CD4-positive, alpha-beta T cell (primary cell): ENCODE results near the gene SMIM26. TPM values are rescaled to one million over a fixed set of nuclear protein-coding genes. Genes with fewer than 3 reads are reported as not detected.

ENCODE experiments used
- ATAC-seq: fragments of 200-7000 bp; cut with Tn5 transposase; one replicate; pipeline ENCODE4 v1.10.0; 2022; ENCODE audit warnings: mild to moderate bottlenecking; ENCODE audit not compliant: poor library complexity
- CTCF ChIA-PET: fragments of 350-600 bp; sonication (Branson Sonifier 250); formaldehyde crosslinking; loops from one replicate; lab custom pipeline; 2021; ENCODE audit warnings: antibody characterized with exemption, inconsistent platforms; lab: Charles Lee
- POLR2A ChIA-PET: fragments of 350-600 bp; sonication (Branson Sonifier 250); formaldehyde crosslinking; loops from one replicate; lab custom pipeline; 2021; ENCODE audit warnings: antibody characterized with exemption, inconsistent platforms; lab: Charles Lee
- DNase-seq, 14 experiments: peaks; one replicate each; pipeline ENCODE4 v3.0.0-alpha.2; 2013 to 2020; ENCODE audit warnings: mixed read lengths in 2 of 14
- H3K27ac ChIP-seq, 2 donors: one replicate each; pipeline versions ENCODE4 v1.5.1 to v1.7.0; 2013; ENCODE audit warnings: low read length in 2 of 2, low read depth in 1 of 2, mild to moderate bottlenecking in 1 of 2
- H3K27me3 ChIP-seq, 2 experiments: 1 replicate in 1 of 2; 2 replicates in 1 of 2; pipeline versions ENCODE4 v1.6.1 to v1.7.0; 2013; ENCODE audit warnings: low read length in 2 of 2, control low read depth in 1 of 2, mild to moderate bottlenecking in 1 of 2, moderate library complexity in 1 of 2; ENCODE audit not compliant: insufficient read depth in 2 of 2, control insufficient read depth in 1 of 2
- H3K36me3 ChIP-seq: one replicate; pipeline ENCODE4 v1.6.1; 2013; ENCODE audit warnings: low read length, control low read depth; ENCODE audit not compliant: insufficient read depth
- H3K4me1 ChIP-seq: one replicate; pipeline ENCODE4 v1.6.1; 2013; ENCODE audit warnings: low read length, control low read depth; ENCODE audit not compliant: insufficient read depth
- H3K4me3 ChIP-seq: one replicate; pipeline ENCODE4 v1.5.1; 2013; ENCODE audit warnings: mild to moderate bottlenecking, low read length, moderate library complexity
- H3K9me3 ChIP-seq, 2 experiments: 1 replicate in 1 of 2; 2 replicates in 1 of 2; pipeline versions ENCODE4 v1.6.1 to v1.7.0; 2013; ENCODE audit warnings: low read length in 2 of 2, mild to moderate bottlenecking in 2 of 2, control low read depth in 1 of 2, moderate library complexity in 1 of 2; ENCODE audit not compliant: control insufficient read depth in 1 of 2, insufficient read depth in 1 of 2
- H3K27ac Mint-ChIP-seq: one replicate; pipeline ENCODE4 v1.8.0; 2020; ENCODE audit warnings: mixed read lengths
- H3K27me3 Mint-ChIP-seq: one replicate; pipeline ENCODE4 v1.8.0; 2021; ENCODE audit warnings: mixed read lengths
- H3K36me3 Mint-ChIP-seq: one replicate; pipeline ENCODE4 v1.8.0; 2021; ENCODE audit warnings: low read depth, mixed read lengths
- H3K4me1 Mint-ChIP-seq: one replicate; pipeline ENCODE4 v1.8.0; 2021; ENCODE audit warnings: low read depth, mixed read lengths
- H3K4me3 Mint-ChIP-seq: one replicate; pipeline ENCODE4 v1.8.0; 2020; ENCODE audit warnings: mild to moderate bottlenecking, mixed read lengths
- H3K9me3 Mint-ChIP-seq: one replicate; pipeline ENCODE4 v1.8.0; 2020; ENCODE audit warnings: mixed read lengths
- CTCF ChIP-seq: fragments of 200-600 bp; IDR thresholded peaks from one replicate; pipeline ENCODE4 v1.8.0; 2022; ENCODE audit warnings: antibody characterized with exemption, mild to moderate bottlenecking
- intact Hi-C, 2 experiments: fragments of 100-400 bp; cut with DNase I in 1 of 2; cut with micrococcal nuclease in 1 of 2; formaldehyde crosslinking; loops; one replicate each; pipeline versions ENCODE4 v1.15.1 to v1.9.0; 2023 to 2025; cut with DNase I, micrococcal nuclease
- total RNA-seq, 174 experiments: library from RNA in 2 of 174; stranded (reverse) in 2 of 174; gene quantifications; one replicate each; pipeline ENCODE4 v1.2.3 and lab custom pipeline; 2021 to 2026

The SMIM26 gene
- total RNA-seq, 2 experiments from 2014 or later = 78.7 to 79.8 TPM

- no peak overlapping the region for H3K4me3 Mint-ChIP-seq
- no peak for TF ChIP-seq CTCF
- H3K4me1 Mint-ChIP-seq = no peaks in the 10 kb centered on the region
- Histone ChIP-seq H3K36me3 (no peaks in the 10 kb centered on the region), H3K27me3 (no peaks in the 10 kb centered on the region), H3K27ac (no peak overlapping the region), H3K4me3 (no peak overlapping the region), H3K9me3 (no peaks in the 10 kb centered on the region), H3K4me1 (no peaks in the 10 kb centered on the region)
- no peak for DNase-seq
- CTCF ChIA-PET = no interaction called here
- POLR2A ChIA-PET = no interaction called here
- ATAC-seq = no peak
- H3K9me3 Mint-ChIP-seq = no peaks in the 10 kb centered on the region
- no peaks in the 10 kb centered on the region for H3K27me3 Mint-ChIP-seq
- no peak overlapping the region for H3K27ac Mint-ChIP-seq
- H3K36me3 Mint-ChIP-seq = peaks cover 50% of the 10 kb centered on the region
- intact Hi-C loops = no loop called here
These were observed 46.3 kb downstream of the SMIM26 start for GRCh38 chr20:18613553-18613952.

DNA sequence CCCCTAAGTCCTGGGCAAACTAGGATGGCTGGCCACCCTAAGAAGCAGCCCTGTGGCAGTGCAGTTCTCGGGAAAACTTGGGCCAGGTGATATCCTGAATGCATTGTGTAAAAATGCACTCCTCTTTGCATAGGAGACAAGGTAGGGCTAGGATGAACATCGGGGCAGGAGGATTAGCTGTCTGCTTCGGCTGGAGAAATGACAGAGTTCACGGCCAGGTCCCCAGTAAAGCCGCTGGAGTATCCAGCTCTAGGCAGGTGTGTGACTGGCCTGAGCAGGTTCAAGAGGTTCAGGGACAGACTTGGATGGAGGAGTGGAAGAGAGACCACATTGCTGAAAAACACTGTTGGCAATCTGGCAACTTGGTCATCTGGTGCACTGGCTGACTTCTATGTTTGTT, 47.0 kb downstream of the SMIM26 start:
- Mint-ChIP-seq H3K27ac (peak overlapping the region; percentile 51), H3K36me3 (peaks cover 47% of the 10 kb centered on the region), H3K4me1 (no peaks in the 10 kb centered on the region), H3K9me3 (no peaks in the 10 kb centered on the region), H3K4me3 (no peak overlapping the region), H3K27me3 (no peaks in the 10 kb centered on the region)
- no peak overlapping the region for H3K4me3 ChIP-seq
- no peaks in the 10 kb centered on the region for H3K27me3 ChIP-seq
- DNase-seq (no peak), ATAC-seq (no peak)
- intact Hi-C loops = no loop called here
- H3K36me3 ChIP-seq = no peaks in the 10 kb centered on the region
- H3K4me1 ChIP-seq = no peaks in the 10 kb centered on the region
- POLR2A ChIA-PET = no interaction called here
- no peaks in the 10 kb centered on the region for H3K9me3 ChIP-seq
- CTCF ChIA-PET = no interaction called here
- no peak for TF ChIP-seq CTCF
- no peak overlapping the region for H3K27ac ChIP-seq

DNA sequence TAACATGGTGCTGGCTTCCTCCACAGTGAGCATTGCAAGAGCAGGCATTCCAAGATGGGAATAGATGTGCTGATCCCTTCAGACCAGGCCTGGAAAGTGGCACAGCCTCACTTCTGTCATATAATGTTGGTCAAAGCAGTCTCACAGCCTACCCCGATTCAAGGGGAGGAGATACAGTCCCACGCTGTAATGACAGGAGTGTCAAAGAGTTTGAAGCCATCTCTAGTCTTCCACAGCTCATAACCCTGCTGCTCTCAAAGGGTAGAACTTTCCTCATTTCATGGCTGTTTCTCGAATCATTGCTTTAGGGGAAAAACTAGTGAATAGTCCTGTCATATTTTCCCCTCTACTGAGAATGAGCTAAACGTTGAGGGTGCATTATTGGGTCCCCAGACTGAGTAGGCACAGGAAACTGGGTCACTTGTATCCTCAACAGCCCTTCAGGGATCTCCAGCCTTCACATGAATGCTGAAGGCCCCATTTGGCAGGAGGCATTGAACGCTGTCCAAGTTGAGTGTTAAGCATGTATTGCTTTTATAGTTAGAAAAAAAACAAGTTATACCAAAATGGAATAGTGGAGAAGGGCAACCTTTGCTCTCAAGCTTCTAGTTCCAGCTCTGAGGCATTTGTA, 47.9 kb downstream of the SMIM26 start:
- H3K27ac Mint-ChIP-seq = peak overlapping the region; percentile 51
- intact Hi-C loops = no loop called here

More for the DNA sequence above, 47.9 kb downstream of the SMIM26 start:
- no peaks in the 10 kb centered on the region for H3K36me3 ChIP-seq
- no peaks in the 10 kb centered on the region for H3K27me3 ChIP-seq
- DNase-seq (no peak), ATAC-seq (no peak)
- no peaks in the 10 kb centered on the region for H3K4me1 ChIP-seq
- H3K4me3 ChIP-seq = no peak overlapping the region
- H3K4me1 Mint-ChIP-seq = no peaks in the 10 kb centered on the region
- no peaks in the 10 kb centered on the region for H3K9me3 Mint-ChIP-seq
- H3K36me3 Mint-ChIP-seq = peaks cover 38% of the 10 kb centered on the region
- CTCF ChIA-PET = interaction anchor here (0.6 kb wide), 1 partner anchor 77 kb away, joined by 3 read pairs; no protein-coding TSS in a partner anchor
- no peak for TF ChIP-seq CTCF
- H3K9me3 ChIP-seq = no peaks in the 10 kb centered on the region
- H3K4me3 Mint-ChIP-seq = no peak overlapping the region
- H3K27me3 Mint-ChIP-seq = no peaks in the 10 kb centered on the region
- no peak overlapping the region for H3K27ac ChIP-seq
- POLR2A ChIA-PET = no interaction called here

Other genes with a start within 250 kb of the SMIM26 start
- gene DZANK1, start 100.4 kb upstream of the SMIM26 start, total RNA-seq = 1 to 10 TPM; 1.8 to 1.9 TPM
- gene POLR3F, start 100.0 kb upstream of the SMIM26 start, total RNA-seq = 1 to 10 TPM; 7.9 to 8.8 TPM
- 1 to 10 TPM; 1.6 to 2.1 TPM for gene RBBP9, start 70.2 kb upstream of the SMIM26 start, total RNA-seq
- gene SEC23B, start 59.5 kb upstream of the SMIM26 start, total RNA-seq = 10 to 100 TPM; 29.2 to 32.8 TPM
- gene DTD1, start 20.6 kb downstream of the SMIM26 start, total RNA-seq = 10 to 100 TPM; 15.4 to 16.1 TPM
- not detected for gene SCP2D1, start 246.4 kb downstream of the SMIM26 start, total RNA-seq